Neural cell (in vitro differentiated cells): ENCODE measurements around the gene TRIM6. TPM values are rescaled to one million over a fixed set of nuclear protein-coding genes. Genes with fewer than 3 reads are reported as not detected.
A peak's percentile ranks its signal among the peaks of the same experiment; 100 is the strongest.

ENCODE experiments used
- H2AFZ ChIP-seq: fragments of 200-600, 300-800 bp; sonication (generic), shearing (Covaris generic); 2 replicates; pipeline ENCODE4 v1.6.0; 2014; ENCODE audit warnings: low read depth, mild to moderate bottlenecking, antibody characterized with exemption, low read length, moderate library complexity
- H3F3A ChIP-seq: fragments of 200-600 bp; shearing (Covaris generic); 2 replicates; pipeline ENCODE4 v1.6.1; 2016; ENCODE audit warnings: mild to moderate bottlenecking, moderate library complexity, mixed read lengths, antibody characterized with exemption, low read length; ENCODE audit not compliant: insufficient read depth, poor library complexity, severe bottlenecking
- H3K27ac ChIP-seq: fragments of 200-600, 300-800 bp; sonication (generic), shearing (Covaris generic); 2 replicates; pipeline ENCODE4 v1.5.1; 2014; ENCODE audit warnings: mild to moderate bottlenecking, low read length, moderate library complexity
- H3K27me3 ChIP-seq: fragments of 300-800, 200-600 bp; sonication (generic), shearing (Covaris generic); 2 replicates; pipeline ENCODE4 v1.6.0; 2014; ENCODE audit warnings: mild to moderate bottlenecking, low read depth, low read length, moderate library complexity; ENCODE audit not compliant: insufficient read depth
- H3K36me3 ChIP-seq: fragments of 300-800, 200-600 bp; sonication (generic), shearing (Covaris generic); 2 replicates; pipeline ENCODE4 v1.5.1; 2014; ENCODE audit warnings: mild to moderate bottlenecking, antibody characterized with exemption, low read length, moderate library complexity; ENCODE audit not compliant: insufficient read depth
- H3K4me2 ChIP-seq: fragments of 300-800, 200-600 bp; sonication (generic), shearing (Covaris generic); 2 replicates; pipeline ENCODE4 v1.6.0; 2014; ENCODE audit warnings: mild to moderate bottlenecking, low read length
- H3K4me3 ChIP-seq: fragments of 300-800, 200-600 bp; sonication (generic), shearing (Covaris generic); 2 replicates; pipeline ENCODE4 v1.5.1; 2014; ENCODE audit warnings: mild to moderate bottlenecking, low read length, moderate library complexity
- H3K79me2 ChIP-seq: fragments of 200-600 bp; shearing (Covaris generic); replicated peaks from 2 replicates; pipeline ENCODE4 v1.6.0; 2014; ENCODE audit warnings: mild to moderate bottlenecking, low read length, moderate library complexity; ENCODE audit not compliant: insufficient read depth
- H3K9ac ChIP-seq: fragments of 300-800, 200-600 bp; sonication (generic), shearing (Covaris generic); 2 replicates; pipeline ENCODE4 v1.6.1; 2016; ENCODE audit warnings: mild to moderate bottlenecking, low read length, mixed read lengths
- H3K9me2 ChIP-seq: fragments of 200-600 bp; shearing (Covaris generic); 2 replicates; pipeline ENCODE4 v1.6.1; 2016; ENCODE audit warnings: mild to moderate bottlenecking, low read length, mixed read lengths; ENCODE audit not compliant: insufficient read depth
- H3K9me3 ChIP-seq: fragments of 200-600, 300-800 bp; sonication (generic), shearing (Covaris generic); 2 replicates; pipeline ENCODE4 v1.6.1; 2016; ENCODE audit warnings: mild to moderate bottlenecking, mixed run types, low read length, moderate library complexity, mixed read lengths
- H4K20me1 ChIP-seq: fragments of 200-600 bp; shearing (Covaris generic); 2 replicates; pipeline ENCODE4 v1.6.1; 2016; ENCODE audit warnings: mild to moderate bottlenecking, mixed run types; ENCODE audit not compliant: insufficient read depth
- CTCF ChIP-seq: fragments of 450-650 bp; IDR thresholded peaks from 2 replicates; pipeline ENCODE4 v1.5.1; 2014; ENCODE audit warnings: antibody characterized with exemption, mild to moderate bottlenecking, moderate library complexity; ENCODE audit not compliant: poor library complexity, severe bottlenecking
- EP300 ChIP-seq: fragments of 450-650 bp; conservative IDR thresholded peaks from 2 replicates; pipeline ENCODE4 v1.6.1; 2014; ENCODE audit warnings: antibody characterized with exemption, mild to moderate bottlenecking, moderate library complexity; ENCODE audit not compliant: poor library complexity, severe bottlenecking
- EZH2 ChIP-seq: fragments of 200-600, 300-800 bp; shearing (Covaris generic), sonication (generic); IDR thresholded peaks from 2 replicates; pipeline ENCODE4 v1.6.1; 2014; ENCODE audit warnings: antibody characterized with exemption, low read length, borderline replicate concordance, mild to moderate bottlenecking; ENCODE audit not compliant: insufficient read depth, poor library complexity, severe bottlenecking
- MXI1 ChIP-seq: fragments of 450-650 bp; conservative IDR thresholded peaks from 2 replicates; pipeline ENCODE4 v1.6.1; 2014; ENCODE audit warnings: antibody characterized with exemption, mild to moderate bottlenecking; ENCODE audit not compliant: poor library complexity, severe bottlenecking
- POLR2AphosphoS5 ChIP-seq: IDR thresholded peaks from 2 replicates; pipeline ENCODE4 v1.6.1; 2012
- RAD21 ChIP-seq: fragments of 450-650 bp; conservative IDR thresholded peaks from 2 replicates; pipeline ENCODE4 v1.6.1; 2014; ENCODE audit warnings: antibody characterized with exemption, mild to moderate bottlenecking, moderate library complexity
- REST ChIP-seq: IDR thresholded peaks from 2 replicates; pipeline ENCODE4 v1.6.1; 2012; ENCODE audit warnings: borderline replicate concordance
- SMC3 ChIP-seq: fragments of 450-650 bp; conservative IDR thresholded peaks from 2 replicates; pipeline ENCODE4 v1.6.1; 2014; ENCODE audit warnings: antibody characterized with exemption, mild to moderate bottlenecking, moderate library complexity; ENCODE audit not compliant: poor library complexity
- TAF1 ChIP-seq: IDR thresholded peaks from 2 replicates; pipeline ENCODE4 v1.6.1; 2012; ENCODE audit warnings: low read depth
- polyA minus RNA-seq: library from RNA; depleted of rRNA, polyadenylated mRNA; stranded (reverse); fragments of >200 nt; gene quantifications from 2 replicates; pipeline ENCODE4 v1.2.3, GENCODE V29; 2014
- polyA plus RNA-seq: library from polyadenylated mRNA; depleted of rRNA; stranded (reverse); fragments of >200 nt; gene quantifications from 2 replicates; pipeline ENCODE4 v1.2.3, GENCODE V29; 2014

TRIM6 gene
- polyA plus RNA-seq (not detected in 2 replicates), polyA minus RNA-seq (not detected in 2 replicates)

- Histone ChIP-seq H3K27ac (no peak within 1 kb of the TSS), H3K36me3 (no peaks in the 10 kb centered on the region), H3K27me3 (no peaks in the 10 kb centered on the region), H3F3A (no peaks in the 10 kb centered on the region), H3K79me2 (no peaks in the 10 kb centered on the region), H3K4me2 (no peak within 1 kb of the TSS), H3K4me3 (peak within 1 kb of the TSS; percentile 29), H3K9me2 (no peaks in the 10 kb centered on the region), H3K9me3 (no peaks in the 10 kb centered on the region), H2AFZ (no peak within 1 kb of the TSS), H4K20me1 (no peaks in the 10 kb centered on the region), H3K9ac (no peak within 1 kb of the TSS)
- TF ChIP-seq EZH2: no peak
- no peak for TF ChIP-seq CTCF
- no peak for TF ChIP-seq SMC3
- no peak for TF ChIP-seq TAF1
- TF ChIP-seq POLR2AphosphoS5: no peak
- no peak for TF ChIP-seq REST
Measured at GRCh38 chr11:5596607-5597201, at the start of gene TRIM6. Gene TRIM6 (plus strand): TSS chr11:5596637. CDS start chr11:5596898, 261 bp downstream.

GRCh38 chr11:5547982-5548381 is 48.5 kb upstream of the TRIM6 start:
- no peak for TF ChIP-seq TAF1
- no peak for TF ChIP-seq EZH2
- no peak for TF ChIP-seq EP300
- no peak for TF ChIP-seq POLR2AphosphoS5
- TF ChIP-seq REST: no peak
- no peak for TF ChIP-seq SMC3
- TF ChIP-seq RAD21: no peak
- TF ChIP-seq CTCF: no peak
- TF ChIP-seq MXI1: no peak
- Histone ChIP-seq H3K36me3 (no peaks in the 10 kb centered on the region), H3K9me2 (no peaks in the 10 kb centered on the region), H3K27ac (no peak overlapping the region), H3F3A (no peaks in the 10 kb centered on the region), H3K4me3 (no peak overlapping the region), H3K4me2 (no peak overlapping the region), H4K20me1 (no peaks in the 10 kb centered on the region), H3K9ac (no peak overlapping the region), H2AFZ (no peak overlapping the region), H3K79me2 (no peaks in the 10 kb centered on the region), H3K27me3 (no peaks in the 10 kb centered on the region), H3K9me3 (no peaks in the 10 kb centered on the region)
